Skeletal muscle tissue (tissue), 4 donors: ENCODE data around the gene PDRG1. TPM values are rescaled to one million over a fixed set of nuclear protein-coding genes. Genes with fewer than 3 reads are reported as not detected.

ENCODE experiments used
- H3K27ac ChIP-seq: one replicate; pipeline ENCODE4 v1.7.0; 2013; ENCODE audit warnings: mild to moderate bottlenecking, low read depth, low read length, inconsistent platforms
- H3K27me3 ChIP-seq, 3 donors: one replicate each; pipeline ENCODE4 v1.7.0; 2013; ENCODE audit warnings: low read length in 3 of 3; ENCODE audit not compliant: control insufficient read depth in 3 of 3, insufficient read depth in 3 of 3
- H3K36me3 ChIP-seq, 3 donors: one replicate each; pipeline ENCODE4 v1.7.0; 2013; ENCODE audit warnings: low read length in 3 of 3; ENCODE audit not compliant: control insufficient read depth in 3 of 3, insufficient read depth in 3 of 3
- H3K4me1 ChIP-seq, 3 donors: one replicate each; pipeline ENCODE4 v1.7.0; 2013; ENCODE audit warnings: low read length in 3 of 3, mild to moderate bottlenecking in 3 of 3; ENCODE audit not compliant: control insufficient read depth in 3 of 3, insufficient read depth in 3 of 3
- H3K4me3 ChIP-seq, 3 donors: one replicate each; pipeline ENCODE4 v1.7.0; 2013; ENCODE audit warnings: low read length in 3 of 3
- H3K9ac ChIP-seq, 3 donors: one replicate each; pipeline ENCODE4 v1.7.0; 2013; ENCODE audit warnings: low read length in 3 of 3, mild to moderate bottlenecking in 3 of 3, moderate library complexity in 2 of 3, low read depth in 1 of 3
- H3K9me3 ChIP-seq, 3 donors: one replicate each; pipeline ENCODE4 v1.7.0; 2013; ENCODE audit warnings: low read length in 3 of 3; ENCODE audit not compliant: control insufficient read depth in 3 of 3
- total RNA-seq: library from RNA; depleted of rRNA; stranded (reverse); fragments of >200 nt; gene quantifications from one replicate; pipeline ENCODE4 v1.2.3, GENCODE V29; 2014
- donor health status: Osteomylitis.

The PDRG1 gene
- total RNA-seq, 1 donor from 2014 or later, result 3.1 TPM

DNA sequence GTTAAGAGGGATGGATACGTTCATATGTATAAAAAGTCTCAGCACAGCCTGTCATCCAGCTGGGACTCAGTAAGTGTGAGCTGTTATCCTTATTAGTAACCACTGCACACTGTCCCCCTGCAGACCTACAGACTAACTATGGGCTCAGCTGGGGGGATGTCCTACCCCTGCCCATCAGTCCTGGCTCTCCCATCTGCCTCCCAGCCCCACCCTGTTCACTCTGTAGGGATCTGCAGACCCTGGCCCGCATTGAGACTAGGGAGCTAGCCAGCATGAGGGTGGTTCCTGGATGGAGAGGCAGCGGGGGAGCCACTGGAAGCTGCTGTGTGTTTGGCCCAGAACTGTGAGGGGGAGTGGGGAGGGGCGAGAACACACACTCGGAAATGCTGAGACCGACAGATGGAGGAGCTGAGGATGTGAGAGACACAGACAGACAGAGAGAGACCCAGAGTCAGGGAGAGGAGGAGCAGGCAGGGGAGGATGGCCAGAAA lies 33.2 kb upstream of the PDRG1 start:
- Histone ChIP-seq H3K27ac (no peak overlapping the region), H3K27me3 (peaks cover 0 to 10% (median 4%) of the 10 kb centered on the region in 3 donors), H3K9ac (no peak overlapping the region), H3K9me3 (no peaks in the 10 kb centered on the region), H3K4me3 (no peak overlapping the region), H3K36me3 (no peaks in the 10 kb centered on the region), H3K4me1 (no peaks in the 10 kb centered on the region)

DNA sequence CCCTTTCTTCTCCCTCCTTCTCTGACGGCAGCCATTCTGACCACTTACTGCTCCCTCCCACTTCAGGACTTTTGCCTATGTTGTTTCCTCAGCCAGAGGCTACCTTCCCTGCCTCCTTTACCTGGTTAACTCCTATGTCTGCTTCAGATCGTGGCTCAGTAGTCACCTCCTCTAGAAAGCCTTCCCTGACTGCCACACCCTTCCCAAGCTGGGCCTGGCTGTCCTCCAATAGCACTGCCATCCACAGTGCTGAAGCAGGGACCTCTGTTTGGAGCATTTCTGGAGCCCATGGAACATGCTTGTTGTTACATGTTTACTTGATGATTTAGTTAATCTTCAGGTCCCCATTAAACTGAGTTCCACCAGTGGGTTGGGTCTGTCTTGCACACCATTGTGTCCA lies 29.9 kb upstream of the PDRG1 start:
- Histone ChIP-seq H3K9me3 (no peaks in the 10 kb centered on the region), H3K27me3 (peaks cover 2 to 13% (median 4%) of the 10 kb centered on the region in 3 donors), H3K4me1 (no peaks in the 10 kb centered on the region), H3K4me3 (no peak overlapping the region), H3K27ac (no peak overlapping the region), H3K36me3 (no peaks in the 10 kb centered on the region), H3K9ac (no peak overlapping the region)

DNA sequence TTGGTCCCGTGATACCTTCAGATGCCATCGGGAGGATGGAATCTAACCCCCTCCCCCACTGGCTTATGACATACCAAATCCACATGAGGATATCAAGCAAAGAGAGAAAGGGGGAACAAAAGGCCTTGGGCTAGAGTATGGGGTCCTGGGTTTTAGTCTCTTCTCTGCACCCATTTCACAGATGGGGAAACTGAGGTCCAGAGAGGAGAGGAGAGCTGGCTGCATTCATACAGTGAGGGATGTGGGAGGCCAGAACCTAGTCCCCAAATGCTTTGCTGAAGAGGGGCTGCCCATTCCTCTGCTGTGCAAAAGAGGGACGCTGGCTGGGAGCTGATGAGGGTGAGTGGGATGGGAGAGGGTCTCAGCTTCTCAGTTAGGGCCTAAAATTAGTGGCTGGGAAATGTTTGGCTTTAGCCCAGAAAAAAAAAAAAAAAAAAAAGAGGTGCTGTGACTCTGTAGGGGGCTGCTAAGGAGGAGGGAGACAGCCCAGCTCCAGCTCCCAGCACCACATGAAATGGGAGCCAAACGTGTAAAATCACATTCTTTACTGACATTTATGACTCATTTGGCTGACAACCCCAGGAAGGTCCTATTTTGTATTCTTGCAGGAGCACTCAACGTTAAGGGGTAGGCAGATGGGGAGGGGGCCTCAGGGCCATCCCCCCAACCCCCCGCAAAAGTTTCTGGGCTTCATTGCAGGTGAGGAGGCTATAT lies 28.0 kb upstream of the PDRG1 start:
- Histone ChIP-seq H3K27me3 (peaks cover 8 to 23% (median 9%) of the 10 kb centered on the region in 3 donors), H3K4me3 (no peak overlapping the region), H3K36me3 (no peaks in the 10 kb centered on the region), H3K9ac (no peak overlapping the region), H3K27ac (no peak overlapping the region), H3K9me3 (no peaks in the 10 kb centered on the region), H3K4me1 (no peaks in the 10 kb centered on the region)

DNA sequence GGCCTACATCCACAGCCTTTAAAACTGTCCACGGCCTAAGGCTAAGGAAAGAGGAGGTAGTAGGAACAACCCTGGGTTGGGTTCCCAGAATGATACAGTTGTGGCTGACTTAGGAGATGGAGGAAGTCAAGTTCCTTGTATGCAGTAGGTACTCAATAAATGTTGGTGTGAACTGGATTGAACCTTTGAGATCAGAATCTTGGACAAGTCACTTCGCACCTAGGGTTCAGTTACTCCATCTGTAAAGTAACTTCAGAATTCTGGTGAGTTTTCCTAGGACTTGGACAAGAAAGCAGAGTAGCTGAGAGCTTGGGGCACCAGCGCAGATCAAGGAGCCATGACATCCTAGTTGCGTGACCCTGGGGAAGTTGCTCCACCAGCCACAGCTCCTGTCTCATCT lies 25.2 kb upstream of the PDRG1 start:
- peaks cover 9 to 24% (median 15%) of the 10 kb centered on the region in 3 donors for H3K27me3 ChIP-seq
- no peaks in the 10 kb centered on the region for H3K36me3 ChIP-seq
- H3K27ac ChIP-seq, result no peak overlapping the region
- H3K4me1 ChIP-seq, result no peaks in the 10 kb centered on the region
- no peak overlapping the region for H3K9ac ChIP-seq
- no peak overlapping the region for H3K4me3 ChIP-seq
- H3K9me3 ChIP-seq, result no peaks in the 10 kb centered on the region

DNA sequence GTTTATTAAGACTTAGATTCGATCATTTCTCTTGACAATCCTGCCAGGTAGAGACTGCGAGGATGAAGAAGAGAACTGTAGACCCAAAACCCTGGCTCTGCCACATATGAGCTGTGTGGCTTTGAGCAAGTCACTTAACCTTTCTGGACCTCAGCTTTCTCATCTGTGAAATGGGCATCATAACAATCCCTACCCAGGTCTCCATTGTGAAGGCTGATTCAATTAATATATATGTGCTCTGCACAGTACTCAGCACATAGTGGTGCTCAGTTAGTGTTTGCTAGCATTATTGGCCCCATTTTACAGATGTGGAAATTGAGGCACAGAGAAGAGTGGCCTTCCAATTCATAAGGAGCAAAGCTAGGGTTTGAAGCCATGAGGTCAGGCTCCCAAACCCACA lies 24.0 kb upstream of the PDRG1 start:
- Histone ChIP-seq H3K27ac (no peak overlapping the region), H3K9me3 (no peaks in the 10 kb centered on the region), H3K36me3 (no peaks in the 10 kb centered on the region), H3K4me1 (no peaks in the 10 kb centered on the region), H3K4me3 (no peak overlapping the region), H3K27me3 (peaks cover 9 to 19% (median 14%) of the 10 kb centered on the region in 3 donors), H3K9ac (no peak overlapping the region)

DNA sequence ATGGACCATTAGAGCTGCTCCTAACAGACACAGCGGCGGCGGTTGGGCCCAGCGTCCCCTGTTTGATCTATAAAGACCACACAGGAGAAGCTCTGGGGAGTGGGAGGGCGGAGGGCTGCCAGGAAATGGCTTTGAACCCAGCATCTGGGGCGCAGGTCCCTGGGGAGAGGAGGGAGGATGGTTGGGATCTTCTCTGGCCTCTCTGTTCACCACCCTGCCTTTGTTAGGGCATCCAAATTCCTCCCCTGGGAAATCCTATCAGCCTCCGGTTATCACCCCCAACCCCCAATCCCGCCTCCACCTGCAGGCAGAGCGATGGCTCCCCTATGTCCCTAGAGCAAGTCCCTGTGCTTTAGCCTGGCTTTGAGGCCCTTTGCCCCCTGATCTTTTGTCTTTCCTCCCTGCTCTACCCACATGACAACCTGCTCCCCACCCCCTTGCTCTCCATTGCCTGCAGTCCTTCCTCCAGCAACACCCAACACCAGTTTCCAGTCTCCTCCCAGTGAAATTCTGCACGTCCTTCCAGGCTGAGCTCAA lies 23.2 kb upstream of the PDRG1 start:
- H3K36me3 ChIP-seq, result no peaks in the 10 kb centered on the region
- no peak overlapping the region for H3K9ac ChIP-seq
- peaks cover 9 to 23% (median 14%) of the 10 kb centered on the region in 3 donors for H3K27me3 ChIP-seq
- H3K4me3 ChIP-seq, result no peak overlapping the region
- no peak overlapping the region for H3K27ac ChIP-seq
- H3K9me3 ChIP-seq, result no peaks in the 10 kb centered on the region
- H3K4me1 ChIP-seq, result no peaks in the 10 kb centered on the region

GRCh38 chr20:31974296-31974695 lies 22.4 kb upstream of the PDRG1 start:
- Histone ChIP-seq H3K27me3 (peaks cover 6 to 23% (median 14%) of the 10 kb centered on the region in 3 donors), H3K4me3 (no peak overlapping the region), H3K9ac (no peak overlapping the region), H3K9me3 (no peaks in the 10 kb centered on the region), H3K27ac (no peak overlapping the region), H3K36me3 (no peaks in the 10 kb centered on the region), H3K4me1 (no peaks in the 10 kb centered on the region)

DNA sequence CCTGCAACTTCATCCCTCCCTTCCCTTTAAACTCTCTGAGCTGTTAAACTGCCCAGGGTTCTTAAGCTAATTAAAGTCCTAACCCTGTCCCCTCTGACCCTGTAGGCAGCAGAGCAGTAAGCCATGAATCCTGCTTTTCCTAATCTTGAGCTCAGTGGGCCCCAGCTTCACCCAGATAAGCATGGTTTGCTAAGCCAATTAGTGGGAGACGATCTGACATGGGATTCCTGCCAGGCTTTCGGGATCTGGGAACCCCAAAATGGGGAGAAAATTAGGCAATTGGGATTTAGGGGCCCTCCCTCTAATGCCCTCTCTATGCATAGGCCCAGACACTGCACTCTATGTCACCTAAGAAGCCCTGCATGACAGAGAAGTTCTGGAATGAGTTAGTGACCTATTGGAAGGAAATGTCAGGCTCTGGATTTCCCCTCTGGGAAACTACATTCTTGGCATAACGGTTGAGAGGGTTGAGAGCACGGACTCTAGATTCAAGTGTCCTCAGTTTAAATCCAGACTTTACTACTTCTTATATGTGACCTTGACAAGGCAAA lies 20.7 kb upstream of the PDRG1 start:
- peaks cover 6 to 23% (median 19%) of the 10 kb centered on the region in 3 donors for H3K27me3 ChIP-seq
- no peak overlapping the region for H3K9ac ChIP-seq
- no peaks in the 10 kb centered on the region for H3K9me3 ChIP-seq
- no peaks in the 10 kb centered on the region for H3K4me1 ChIP-seq
- H3K4me3 ChIP-seq, result no peak overlapping the region
- H3K27ac ChIP-seq, result no peak overlapping the region
- H3K36me3 ChIP-seq, result no peaks in the 10 kb centered on the region

- peaks cover 19 to 30% (median 27%) of the 10 kb centered on the region in 3 donors for H3K27me3 ChIP-seq
- no peaks in the 10 kb centered on the region for H3K36me3 ChIP-seq
These were observed 18.1 kb upstream of the PDRG1 start for GRCh38 chr20:31969991-31970390.

More at GRCh38 chr20:31969991-31970390, 18.1 kb upstream of the PDRG1 start:
- H3K9ac ChIP-seq, result no peak overlapping the region
- no peaks in the 10 kb centered on the region for H3K4me1 ChIP-seq
- no peaks in the 10 kb centered on the region for H3K9me3 ChIP-seq
- no peak overlapping the region for H3K27ac ChIP-seq
- no peak overlapping the region for H3K4me3 ChIP-seq
